Measurements from ENCODE around the gene BCAM.

DNA sequence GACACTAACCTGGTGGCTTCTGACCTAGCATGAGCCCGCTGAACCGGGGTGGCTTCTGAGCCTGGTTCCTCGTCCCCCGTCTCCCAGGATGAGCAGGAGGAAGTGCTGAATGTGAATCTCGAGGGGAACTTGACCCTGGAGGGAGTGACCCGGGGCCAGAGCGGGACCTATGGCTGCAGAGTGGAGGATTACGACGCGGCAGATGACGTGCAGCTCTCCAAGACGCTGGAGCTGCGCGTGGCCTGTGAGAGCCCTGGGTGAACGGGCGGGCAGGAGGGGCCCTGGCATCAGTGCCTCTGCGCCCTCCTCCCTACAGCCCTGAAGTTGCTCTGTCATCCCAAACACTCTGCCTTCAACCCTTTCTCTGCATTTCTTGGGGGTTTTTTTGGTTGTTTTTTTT lies 5.6 kb downstream of the BCAM start:
- no peak for TF ChIP-seq POLR2A (IDR thresholded peaks at IDR 0.05)
- TF ChIP-seq, protein P1, sequence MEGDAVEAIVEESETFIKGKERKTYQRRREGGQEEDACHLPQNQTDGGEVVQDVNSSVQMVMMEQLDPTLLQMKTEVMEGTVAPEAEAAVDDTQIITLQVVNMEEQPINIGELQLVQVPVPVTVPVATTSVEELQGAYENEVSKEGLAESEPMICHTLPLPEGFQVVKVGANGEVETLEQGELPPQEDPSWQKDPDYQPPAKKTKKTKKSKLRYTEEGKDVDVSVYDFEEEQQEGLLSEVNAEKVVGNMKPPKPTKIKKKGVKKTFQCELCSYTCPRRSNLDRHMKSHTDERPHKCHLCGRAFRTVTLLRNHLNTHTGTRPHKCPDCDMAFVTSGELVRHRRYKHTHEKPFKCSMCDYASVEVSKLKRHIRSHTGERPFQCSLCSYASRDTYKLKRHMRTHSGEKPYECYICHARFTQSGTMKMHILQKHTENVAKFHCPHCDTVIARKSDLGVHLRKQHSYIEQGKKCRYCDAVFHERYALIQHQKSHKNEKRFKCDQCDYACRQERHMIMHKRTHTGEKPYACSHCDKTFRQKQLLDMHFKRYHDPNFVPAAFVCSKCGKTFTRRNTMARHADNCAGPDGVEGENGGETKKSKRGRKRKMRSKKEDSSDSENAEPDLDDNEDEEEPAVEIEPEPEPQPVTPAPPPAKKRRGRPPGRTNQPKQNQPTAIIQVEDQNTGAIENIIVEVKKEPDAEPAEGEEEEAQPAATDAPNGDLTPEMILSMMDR (IDR thresholded peaks at IDR 0.05): no peak
